Measurements from ENCODE around the gene TMPRSS5.

The TMPRSS5 gene

DNA sequence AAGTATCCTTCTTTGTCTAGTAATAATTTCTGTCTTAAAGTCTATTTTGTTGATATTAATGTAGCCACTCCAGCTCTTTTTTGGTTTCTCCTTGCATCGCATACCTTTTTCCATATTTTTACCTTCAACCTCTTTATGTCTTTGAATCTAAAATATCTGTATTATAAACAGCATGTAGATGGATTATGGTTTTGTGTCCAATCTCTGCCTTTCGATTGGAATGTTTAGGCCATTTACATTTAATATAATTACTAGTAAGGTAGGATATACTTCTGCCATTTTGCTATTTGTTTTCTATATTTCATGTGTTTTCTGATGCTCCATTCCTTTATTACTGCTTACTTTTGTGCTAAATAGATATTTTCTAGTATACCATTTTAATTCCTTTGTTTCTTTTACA, 39.5 kb downstream of the TMPRSS5 start:
- DNase-seq, result no peak

- DNase-seq, result no peak
Observed at GRCh38 chr11:113664981-113665710, 41.0 kb downstream of the TMPRSS5 start.

DNA sequence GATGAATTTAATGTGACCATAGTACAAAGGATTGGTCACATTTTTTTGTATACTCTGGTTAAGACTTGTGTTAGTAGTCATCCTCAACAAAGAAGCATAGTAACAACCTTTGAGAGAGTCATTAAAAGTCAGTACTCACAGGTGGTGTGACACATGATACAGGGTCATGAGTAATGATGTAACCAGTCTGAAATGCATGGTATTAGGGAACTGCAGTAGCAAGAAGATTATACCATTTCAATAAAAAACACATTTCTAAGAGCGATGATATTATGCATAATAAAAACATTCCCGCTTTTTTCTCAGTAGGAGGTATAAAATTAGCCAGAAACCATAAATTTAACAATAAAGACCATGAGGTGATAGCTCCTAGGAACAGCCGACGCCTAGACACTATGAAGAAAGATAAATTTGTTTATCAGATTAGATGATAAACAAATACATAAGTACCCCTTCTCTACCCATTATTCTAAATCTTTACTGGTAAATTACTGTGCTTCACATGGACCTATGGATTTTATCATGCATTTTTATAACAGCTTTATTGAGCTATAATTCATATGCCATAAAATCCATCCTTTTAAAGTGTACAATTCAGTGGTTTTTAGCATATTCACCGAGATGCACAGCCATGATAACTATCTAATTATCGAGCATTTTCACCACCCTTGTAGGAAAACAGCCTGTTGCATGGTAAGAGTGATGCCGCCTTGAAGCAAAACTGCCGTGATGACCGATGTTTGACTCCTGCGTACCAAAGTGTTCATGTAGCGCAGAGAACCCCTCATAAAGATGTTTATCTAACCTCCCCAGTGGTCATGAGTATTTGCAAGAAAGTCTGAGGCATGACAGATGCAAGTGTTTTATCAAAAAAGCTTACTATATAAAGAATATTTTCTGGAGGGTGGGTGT, 41.8 kb downstream of the TMPRSS5 start:
- no peak for DNase-seq

DNA sequence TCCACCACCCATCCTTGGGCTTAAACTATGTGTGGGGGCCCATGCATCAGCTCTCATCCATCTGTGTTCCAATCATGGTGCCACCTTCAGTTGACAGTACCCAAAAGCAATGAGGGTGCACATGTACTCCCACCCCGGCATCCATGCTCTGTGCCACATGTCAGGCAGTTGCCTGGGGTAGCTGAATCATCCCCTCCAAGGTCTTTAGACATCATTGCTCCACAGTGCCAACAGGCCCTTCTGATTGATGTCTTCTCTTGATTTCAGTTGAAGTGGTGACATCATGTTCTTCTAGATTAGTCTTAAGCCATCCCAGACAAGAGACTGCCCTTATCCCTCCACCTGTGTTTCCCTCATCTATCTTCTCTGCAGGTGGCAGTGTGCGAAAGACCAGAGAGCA, 42.5 kb downstream of the TMPRSS5 start:
- no peak for DNase-seq

GRCh38 chr11:113655771-113656170, 50.3 kb downstream of the TMPRSS5 start:
- DNase-seq, result no peak

DNA sequence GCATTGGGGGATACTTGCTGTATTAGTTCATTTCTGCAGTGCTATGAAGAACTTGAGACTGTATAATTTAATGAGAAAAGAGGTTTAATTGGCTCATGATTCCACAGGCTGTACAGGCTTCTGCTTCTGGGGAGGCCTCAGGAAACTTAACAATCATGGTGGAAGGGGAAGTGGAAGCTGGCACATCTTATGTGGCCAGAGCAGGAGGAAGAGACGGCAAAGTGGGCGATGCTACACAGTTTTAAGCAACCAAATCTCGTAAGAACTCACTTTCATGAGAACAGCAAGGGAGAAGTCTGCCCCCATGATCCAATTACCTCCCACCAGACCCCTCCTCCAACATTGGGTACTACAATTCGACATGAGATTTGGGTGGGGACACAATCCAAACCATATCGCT, 55.1 kb downstream of the TMPRSS5 start:
- no peak for DNase-seq

- no peak for DNase-seq
Observed at GRCh38 chr11:113649311-113649710, 56.8 kb downstream of the TMPRSS5 start.

GRCh38 chr11:113647856-113648255, 58.3 kb downstream of the TMPRSS5 start:
- no peak for DNase-seq

- no peak for DNase-seq
Observed at GRCh38 chr11:113647108-113647507, 59.0 kb downstream of the TMPRSS5 start.

- no peak for DNase-seq
Observed at GRCh38 chr11:113645593-113646349, 60.3 kb downstream of the TMPRSS5 start.

- DNase-seq, result no peak
Observed at GRCh38 chr11:113644605-113645004, 61.5 kb downstream of the TMPRSS5 start.

DNA sequence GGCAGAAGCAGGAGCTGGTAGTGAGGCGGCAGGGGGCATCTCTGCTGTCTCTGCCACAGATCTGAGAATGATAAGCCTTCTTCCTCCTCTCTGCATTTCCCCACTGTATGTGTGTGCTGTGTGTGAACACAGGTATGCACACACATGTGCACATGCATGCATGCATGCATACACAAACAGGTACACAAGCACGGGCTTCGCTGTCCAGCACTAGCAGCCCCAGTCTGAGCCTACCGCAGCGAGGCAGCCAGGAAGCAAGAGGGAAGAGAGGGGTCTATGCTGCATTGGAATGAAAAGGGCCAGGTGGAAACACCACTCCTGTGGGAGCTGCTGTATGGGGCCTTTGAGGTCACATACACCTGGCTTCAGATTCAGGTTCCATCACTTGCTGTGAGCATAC, 62.4 kb downstream of the TMPRSS5 start:
- DNase-seq, result no peak

- DNase-seq, result no peak
Observed at GRCh38 chr11:113643006-113643585, 63.0 kb downstream of the TMPRSS5 start.

- no peak for DNase-seq
Observed at GRCh38 chr11:113642090-113642489, 64.0 kb downstream of the TMPRSS5 start.

DNA sequence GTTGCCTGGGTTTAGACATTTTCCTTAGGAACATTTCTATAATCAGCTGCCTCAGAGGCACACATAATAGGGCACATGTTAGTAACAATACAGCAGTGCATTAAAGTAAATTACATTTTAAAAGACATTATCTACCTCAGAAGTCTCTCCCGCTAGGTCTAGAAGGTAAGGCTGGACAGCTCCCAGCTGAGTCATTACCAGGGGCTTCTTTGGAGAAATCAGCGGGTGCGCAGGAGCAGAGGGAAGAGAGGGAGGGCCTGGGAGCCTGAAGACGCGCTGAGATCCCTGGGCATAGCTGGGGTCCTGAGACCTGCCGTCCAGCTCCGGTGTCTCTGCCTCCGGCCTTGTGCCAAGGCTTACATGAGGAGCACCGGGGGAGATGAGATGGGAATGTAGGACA, 67.7 kb downstream of the TMPRSS5 start:
- DNase-seq, result no peak

DNA sequence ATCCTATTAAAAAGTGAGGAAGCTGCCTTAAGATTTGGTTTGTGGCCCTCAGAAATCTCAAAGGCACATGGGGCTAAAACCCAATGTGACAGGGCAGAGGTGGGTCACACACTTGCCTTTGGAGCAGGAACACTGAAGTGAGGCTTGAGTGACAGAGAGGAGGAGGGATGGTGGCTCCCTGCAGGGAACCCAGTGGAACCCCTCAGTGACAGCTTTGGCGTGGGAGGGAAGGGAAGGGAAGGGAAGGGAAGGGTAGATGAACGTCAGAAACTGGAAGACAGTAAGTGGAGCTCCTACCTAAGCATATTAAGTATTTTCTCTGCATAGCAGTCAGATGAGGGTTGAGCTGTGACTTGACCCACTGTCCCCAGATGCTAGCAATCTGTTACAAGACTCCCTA, 68.5 kb downstream of the TMPRSS5 start:
- DNase-seq, result no peak

Data from stimulated activated CD4-positive, alpha-beta T cell treated with anti-CD3 and anti-CD28 coated beads, Interleukin-12 subunit alpha, Interleukin-12 subunit beta, amount 100 ng/mL, for 4 hours (primary cell).